Endothelial cell (in vitro differentiated cells): ENCODE measurements around the gene RHOG. TPM values are rescaled to one million over a fixed set of nuclear protein-coding genes. Genes with fewer than 3 reads are reported as not detected.

Experiments
- DNase-seq: peaks from one replicate; pipeline ENCODE4 v3.0.0; 2021; ENCODE audit warnings: low spot score
- H3K27ac Mint-ChIP-seq: one replicate; pipeline ENCODE4 v1.8.0; 2021; ENCODE audit warnings: mixed read lengths, inconsistent platforms; ENCODE audit not compliant: unreplicated experiment
- H3K27me3 Mint-ChIP-seq: one replicate; pipeline ENCODE4 v1.8.0; 2021; ENCODE audit warnings: mild to moderate bottlenecking, moderate library complexity, mixed read lengths, inconsistent platforms; ENCODE audit not compliant: unreplicated experiment
- H3K36me3 Mint-ChIP-seq: one replicate; pipeline ENCODE4 v1.8.0; 2021; ENCODE audit warnings: mild to moderate bottlenecking, low read depth, mixed read lengths, inconsistent platforms; ENCODE audit not compliant: unreplicated experiment
- H3K4me1 Mint-ChIP-seq: one replicate; pipeline ENCODE4 v1.8.0; 2021; ENCODE audit warnings: mild to moderate bottlenecking, mixed read lengths, inconsistent platforms; ENCODE audit not compliant: unreplicated experiment
- H3K4me3 Mint-ChIP-seq: one replicate; pipeline ENCODE4 v1.8.0; 2021; ENCODE audit warnings: mild to moderate bottlenecking, mixed read lengths, inconsistent platforms; ENCODE audit not compliant: unreplicated experiment
- H3K9me3 Mint-ChIP-seq: one replicate; pipeline ENCODE4 v1.8.0; 2021; ENCODE audit warnings: mixed read lengths, inconsistent platforms; ENCODE audit not compliant: unreplicated experiment
- total RNA-seq: library from RNA; stranded (reverse); fragmentation: NEBNext Ultra II Directional; extraction: Animal tissue kit (Norgen Biotek cat#: 25700); gene quantifications from one replicate; pipeline ENCODE4 v1.2.1, GENCODE V29; 2021; ENCODE audit not compliant: unreplicated experiment
- TF ChIP-seq, protein P1 (sequence below): fragments of 200-600 bp; sonication (generic); IDR thresholded peaks from one replicate; pipeline ENCODE4 v1.5.0; 2021; ENCODE audit warnings: antibody characterized with exemption; ENCODE audit not compliant: unreplicated experiment

RHOG gene
- total RNA-seq, 1 donor from 2014 or later = 76.5 TPM

GRCh38 chr11:3825473-3826154, 15.1 kb downstream of the RHOG start:
- no peak for DNase-seq
- Mint-ChIP-seq H3K27me3 (peaks cover 18% of the 10 kb centered on the region), H3K4me1 (peaks cover 17% of the 10 kb centered on the region), H3K9me3 (no peaks in the 10 kb centered on the region), H3K4me3 (no peak overlapping the region), H3K27ac (no peak overlapping the region), H3K36me3 (peaks cover 28% of the 10 kb centered on the region)
- TF ChIP-seq, protein P1, sequence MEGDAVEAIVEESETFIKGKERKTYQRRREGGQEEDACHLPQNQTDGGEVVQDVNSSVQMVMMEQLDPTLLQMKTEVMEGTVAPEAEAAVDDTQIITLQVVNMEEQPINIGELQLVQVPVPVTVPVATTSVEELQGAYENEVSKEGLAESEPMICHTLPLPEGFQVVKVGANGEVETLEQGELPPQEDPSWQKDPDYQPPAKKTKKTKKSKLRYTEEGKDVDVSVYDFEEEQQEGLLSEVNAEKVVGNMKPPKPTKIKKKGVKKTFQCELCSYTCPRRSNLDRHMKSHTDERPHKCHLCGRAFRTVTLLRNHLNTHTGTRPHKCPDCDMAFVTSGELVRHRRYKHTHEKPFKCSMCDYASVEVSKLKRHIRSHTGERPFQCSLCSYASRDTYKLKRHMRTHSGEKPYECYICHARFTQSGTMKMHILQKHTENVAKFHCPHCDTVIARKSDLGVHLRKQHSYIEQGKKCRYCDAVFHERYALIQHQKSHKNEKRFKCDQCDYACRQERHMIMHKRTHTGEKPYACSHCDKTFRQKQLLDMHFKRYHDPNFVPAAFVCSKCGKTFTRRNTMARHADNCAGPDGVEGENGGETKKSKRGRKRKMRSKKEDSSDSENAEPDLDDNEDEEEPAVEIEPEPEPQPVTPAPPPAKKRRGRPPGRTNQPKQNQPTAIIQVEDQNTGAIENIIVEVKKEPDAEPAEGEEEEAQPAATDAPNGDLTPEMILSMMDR = no peak

GRCh38 chr11:3824714-3825472, 15.9 kb downstream of the RHOG start:
- H3K9me3 Mint-ChIP-seq = no peaks in the 10 kb centered on the region
- peak overlapping the region; percentile 67 for H3K27ac Mint-ChIP-seq
- H3K4me1 Mint-ChIP-seq = peaks cover 17% of the 10 kb centered on the region
- H3K36me3 Mint-ChIP-seq = peaks cover 28% of the 10 kb centered on the region
- peaks cover 18% of the 10 kb centered on the region for H3K27me3 Mint-ChIP-seq
- TF ChIP-seq, protein P1 = peak; percentile 85
- H3K4me3 Mint-ChIP-seq = no peak overlapping the region
- DNase-seq = peak; percentile 92

DNA sequence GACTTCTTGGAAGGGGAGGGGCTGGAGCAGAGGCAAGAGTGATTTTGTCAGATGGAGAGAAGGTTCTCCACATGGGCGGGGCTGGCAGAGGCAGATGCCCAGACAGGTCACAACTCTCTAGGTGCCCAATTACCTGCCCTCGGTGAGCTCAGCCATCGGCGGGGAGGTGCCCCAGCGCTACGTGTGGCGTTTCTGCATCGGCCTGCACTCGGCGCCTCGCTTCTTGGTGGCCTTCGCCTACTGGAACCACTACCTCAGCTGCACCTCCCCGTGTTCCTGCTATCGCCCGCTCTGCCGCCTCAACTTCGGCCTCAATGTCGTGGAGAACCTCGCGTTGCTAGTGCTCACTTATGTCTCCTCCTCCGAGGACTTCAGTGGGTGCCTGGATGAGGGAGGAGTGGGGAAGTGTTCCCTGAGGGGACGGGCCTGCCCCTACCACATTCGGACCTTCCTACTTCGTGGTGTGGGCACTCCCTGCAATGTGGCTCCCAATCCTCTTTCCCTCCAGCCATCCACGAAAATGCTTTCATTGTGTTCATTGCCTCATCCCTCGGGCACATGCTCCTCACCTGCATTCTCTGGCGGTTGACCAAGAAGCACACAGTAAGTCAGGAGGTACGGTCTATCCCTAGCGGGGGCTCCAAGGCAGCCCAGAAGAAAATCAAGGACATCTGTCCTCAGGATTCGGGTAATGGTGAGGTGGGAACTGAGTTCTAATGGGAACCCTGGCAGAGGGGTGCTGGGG, 16.8 kb downstream of the RHOG start:
- Mint-ChIP-seq H3K9me3 (no peaks in the 10 kb centered on the region), H3K27me3 (peaks cover 18% of the 10 kb centered on the region), H3K27ac (peak overlapping the region; percentile 67), H3K36me3 (peaks cover 28% of the 10 kb centered on the region), H3K4me1 (peaks cover 17% of the 10 kb centered on the region), H3K4me3 (peak overlapping the region; percentile 37)
- TF ChIP-seq, protein P1 = no peak
- no peak for DNase-seq

GRCh38 chr11:3823303-3823702, 17.5 kb downstream of the RHOG start:
- no peak overlapping the region for H3K4me3 Mint-ChIP-seq
- H3K9me3 Mint-ChIP-seq = no peaks in the 10 kb centered on the region
- H3K27me3 Mint-ChIP-seq = peaks cover 18% of the 10 kb centered on the region
- peaks cover 27% of the 10 kb centered on the region for H3K36me3 Mint-ChIP-seq
- TF ChIP-seq, protein P1 = no peak
- H3K27ac Mint-ChIP-seq = no peak overlapping the region
- no peak for DNase-seq
- peaks cover 17% of the 10 kb centered on the region for H3K4me1 Mint-ChIP-seq
